Midbrain (tissue), 1 donor: ENCODE results near the gene LMOD2.
A peak's percentile ranks its signal among the peaks of the same experiment; 100 is the strongest.

Source experiments
- DNase-seq: peaks from one replicate; lab custom pipeline; 2025; lab: John Stamatoyannopoulos, UW

Gene LMOD2

DNA sequence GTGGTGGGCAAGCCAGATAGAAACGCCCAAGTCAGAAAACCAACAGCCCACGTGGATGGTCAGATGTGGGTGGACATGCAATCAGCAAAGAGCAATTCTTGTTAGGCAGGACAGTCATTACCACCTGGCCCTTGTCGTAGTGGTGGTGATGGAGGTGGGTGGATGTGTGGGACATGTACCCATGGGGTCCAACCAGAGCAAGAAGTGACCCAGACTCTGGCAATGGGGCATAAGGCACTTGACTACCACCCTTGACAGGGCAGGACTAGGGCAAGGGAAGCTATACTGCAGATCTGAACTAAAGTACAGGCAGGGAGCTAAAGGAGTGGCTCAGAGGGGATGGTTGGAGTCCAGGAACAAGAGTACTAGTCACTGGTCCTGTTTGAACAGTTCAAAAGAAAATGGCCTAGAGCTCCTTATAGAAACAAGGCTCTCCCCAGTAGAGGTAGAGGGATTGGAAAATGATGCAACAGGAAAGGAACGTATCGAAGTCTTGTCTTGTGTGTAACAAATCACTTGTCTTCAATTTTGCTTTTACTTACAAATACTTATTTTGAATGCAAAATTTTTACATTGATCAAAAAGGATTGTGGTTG is 17.6 kb downstream of the LMOD2 start:
- no peak for DNase-seq

GRCh38 chr7:123673752-123674398 is 18.2 kb downstream of the LMOD2 start:
- DNase-seq: no peak

DNA sequence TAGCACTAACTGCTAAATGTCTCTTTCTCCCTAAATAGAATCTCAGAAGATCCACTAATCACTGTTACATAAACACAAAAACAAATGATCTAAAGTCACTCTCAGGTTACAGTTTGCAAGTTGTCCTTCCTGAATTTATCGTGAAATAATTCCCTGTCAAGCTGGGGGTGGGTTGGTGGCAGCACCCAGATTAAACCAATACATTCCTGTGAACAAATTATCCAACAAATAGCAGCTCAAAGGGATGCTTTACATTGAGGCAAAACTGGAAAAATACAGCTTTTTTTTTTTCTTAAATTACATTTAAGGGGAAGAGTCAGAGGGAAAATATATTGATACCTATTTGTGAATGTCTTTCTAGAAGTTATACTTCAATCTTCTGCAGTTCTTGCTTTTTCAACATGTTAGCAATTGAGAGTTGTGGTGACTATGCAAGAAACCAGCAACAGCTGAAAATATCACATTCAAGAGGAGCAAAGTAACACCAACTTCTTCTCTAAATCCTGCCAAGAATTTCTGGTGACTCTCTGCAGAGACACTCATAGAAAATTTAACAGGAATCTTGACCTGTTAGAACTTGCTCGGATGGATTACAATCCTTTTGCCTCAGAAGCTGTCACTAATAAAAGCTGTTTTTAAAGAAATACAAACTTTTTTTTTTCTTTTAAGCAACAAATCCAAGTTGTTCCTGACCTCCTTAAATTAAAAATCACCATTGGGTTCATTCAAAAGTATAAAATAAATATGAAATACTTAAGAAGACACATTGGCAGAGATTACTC is 18.9 kb downstream of the LMOD2 start:
- no peak for DNase-seq

- no peak for DNase-seq
Observed at GRCh38 chr7:123675181-123675473, 19.5 kb downstream of the LMOD2 start.

DNA sequence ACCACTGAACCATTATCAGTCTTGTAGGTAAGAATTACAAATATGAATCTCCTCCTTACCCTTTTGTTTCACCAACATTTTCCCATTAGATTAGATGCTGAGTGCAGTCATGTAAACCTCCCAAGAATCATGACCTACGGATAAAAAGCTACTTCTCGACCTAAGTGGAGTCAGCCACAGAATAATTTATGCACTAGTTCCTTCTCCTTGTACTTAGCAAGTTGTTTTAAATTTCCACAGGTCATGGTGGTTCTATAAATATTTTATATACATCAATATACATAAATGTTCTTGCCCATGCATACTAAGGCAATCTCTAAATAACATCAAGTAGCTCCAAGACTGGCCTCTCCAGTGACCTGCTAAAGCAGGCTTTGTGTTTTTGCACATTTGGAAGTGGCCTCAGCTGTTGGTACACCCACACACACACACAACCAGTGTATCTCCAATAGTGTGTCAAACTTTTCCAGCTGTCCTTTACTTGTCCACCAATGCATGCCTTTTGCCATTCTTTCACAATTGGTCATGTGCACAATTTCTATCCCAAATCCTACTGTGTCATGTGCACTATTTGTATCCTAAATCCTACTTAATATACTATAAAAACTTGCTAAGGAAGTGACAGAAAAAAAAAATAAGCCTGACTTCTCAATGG is 21.5 kb downstream of the LMOD2 start:
- no peak for DNase-seq

- no peak for DNase-seq
Observed at GRCh38 chr7:123679614-123680013, 23.9 kb downstream of the LMOD2 start.

- DNase-seq: no peak
Observed at GRCh38 chr7:123680580-123680979, 24.9 kb downstream of the LMOD2 start.

GRCh38 chr7:123681561-123681960 is 25.9 kb downstream of the LMOD2 start:
- DNase-seq: no peak

GRCh38 chr7:123682690-123683089 is 27.0 kb downstream of the LMOD2 start:
- DNase-seq: peak; percentile 30

DNA sequence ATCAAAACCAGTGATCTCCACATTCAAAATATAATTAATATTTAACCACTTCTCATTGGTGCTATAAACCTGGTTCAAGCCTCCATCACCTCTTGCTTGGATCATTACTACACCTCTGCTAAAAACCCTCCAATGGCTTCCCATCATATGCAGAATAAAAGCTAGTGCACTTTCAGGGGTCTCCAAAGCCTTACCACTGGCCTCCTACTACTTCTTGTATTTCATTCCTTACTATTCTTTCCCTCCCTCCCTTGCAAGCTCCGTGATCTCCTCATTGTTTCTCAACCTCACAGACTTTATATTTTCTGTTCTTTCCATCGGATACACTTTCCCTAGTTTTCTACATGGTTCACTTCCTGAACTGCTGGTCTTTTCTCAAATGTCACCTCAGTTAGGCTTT is 31.5 kb downstream of the LMOD2 start:
- DNase-seq: no peak

DNA sequence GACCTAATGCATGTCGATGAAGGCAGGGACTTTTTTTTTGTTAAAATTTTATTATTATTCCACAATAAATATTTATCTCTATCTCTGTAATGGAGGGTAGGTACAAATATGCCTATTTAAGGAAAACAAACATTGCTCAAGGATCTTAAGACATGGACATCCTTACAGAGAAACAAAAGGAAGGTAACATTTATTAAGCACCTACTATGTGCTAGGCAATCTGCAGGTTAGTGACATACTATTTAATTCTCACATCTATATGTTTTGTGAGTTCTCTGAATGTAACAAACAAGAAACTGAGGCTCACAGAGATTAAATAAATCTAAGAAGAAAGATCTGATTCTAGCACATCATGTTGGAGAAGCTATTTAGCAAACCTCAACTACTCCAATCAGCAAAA is 32.1 kb downstream of the LMOD2 start:
- no peak for DNase-seq

DNA sequence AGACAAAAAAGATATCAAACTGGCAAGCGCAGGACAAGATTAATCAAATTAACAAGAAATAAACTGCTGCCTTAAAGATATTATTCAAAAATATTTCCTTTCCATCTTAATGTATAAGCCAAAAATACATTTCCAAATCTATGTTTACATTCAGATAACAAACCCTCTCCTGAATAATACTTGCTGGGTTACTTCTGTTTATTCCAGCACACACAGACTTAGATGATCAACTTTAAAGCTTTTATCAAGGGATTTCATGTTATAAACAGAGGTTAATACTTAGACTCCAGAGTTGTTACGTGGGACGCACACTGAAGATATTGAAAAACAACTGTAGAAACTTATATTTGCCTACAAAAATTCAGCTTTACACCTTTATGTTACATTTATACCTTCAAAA is 33.6 kb downstream of the LMOD2 start:
- DNase-seq: no peak

DNA sequence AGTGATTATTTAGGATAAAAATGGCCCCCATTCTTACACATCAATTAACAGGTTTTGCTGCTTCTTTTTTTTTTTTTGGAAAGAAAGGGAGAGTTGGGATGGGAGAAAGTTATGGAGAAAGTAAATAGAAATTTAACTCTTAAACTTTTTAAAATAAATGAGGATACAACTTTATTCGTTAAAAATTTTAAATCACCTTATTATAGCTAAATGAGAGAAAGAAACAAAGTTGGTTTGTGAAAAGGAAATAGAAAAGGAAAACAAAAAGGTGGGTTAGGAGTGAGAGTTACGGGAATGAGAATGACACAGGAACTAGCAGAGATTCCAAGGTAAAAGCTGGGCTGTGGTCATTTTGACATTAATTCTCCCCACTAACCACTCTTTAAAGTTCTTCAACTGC is 34.9 kb downstream of the LMOD2 start:
- DNase-seq: no peak

DNA sequence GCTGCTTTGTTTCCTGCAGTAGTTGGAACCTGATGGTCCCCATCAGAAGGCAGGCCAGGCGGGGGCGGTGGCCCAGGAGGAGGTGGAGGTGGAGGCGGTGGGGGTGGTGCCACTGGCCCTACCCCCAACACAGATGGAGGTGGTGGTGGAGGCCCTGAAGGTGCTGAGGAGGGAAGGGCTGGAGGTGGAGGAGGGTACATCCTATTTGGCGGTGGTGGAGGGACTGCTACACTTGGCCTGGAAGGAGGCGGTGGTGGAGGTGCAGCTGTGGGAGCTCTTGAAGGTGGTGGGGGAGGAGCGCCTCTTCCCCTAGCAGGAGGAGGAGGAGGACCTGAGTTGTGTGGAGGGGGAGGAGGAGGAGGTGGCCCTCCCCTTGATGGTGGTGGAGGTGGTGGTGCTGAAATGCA is 36.8 kb downstream of the LMOD2 start:
- DNase-seq: no peak

DNA sequence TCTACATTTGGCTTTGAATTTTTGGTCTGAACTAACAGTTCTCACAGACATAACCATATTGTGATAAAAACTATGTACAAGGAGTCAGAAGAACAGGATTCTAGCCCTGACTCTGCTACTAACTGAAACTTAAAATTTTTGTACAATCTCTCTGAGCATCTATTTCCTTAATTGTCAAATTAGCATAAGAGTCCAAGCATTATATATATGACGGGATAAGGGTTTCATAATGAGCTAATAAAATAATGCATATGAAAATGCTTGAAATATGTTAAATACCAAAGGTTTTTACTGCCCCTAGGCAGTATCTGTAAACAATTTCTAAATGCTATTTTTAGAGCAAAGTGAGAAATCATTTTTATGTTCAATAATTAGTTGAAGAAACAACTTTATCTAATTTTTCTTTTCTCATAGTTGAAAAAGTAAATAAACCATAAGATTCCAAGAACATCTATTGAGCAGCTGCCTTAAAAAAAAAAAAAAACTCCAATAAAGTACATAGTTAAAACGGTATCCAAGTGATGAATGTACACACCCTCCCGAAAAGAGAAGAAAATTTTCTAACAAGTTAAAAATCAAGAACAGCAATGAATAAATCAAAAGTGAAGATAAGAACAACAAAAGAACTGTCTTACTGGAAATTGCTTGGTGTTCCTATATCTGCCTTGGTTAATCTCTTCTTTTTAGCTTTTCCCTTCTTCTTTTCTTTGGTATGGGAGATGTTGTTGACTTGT is 40.4 kb downstream of the LMOD2 start:
- no peak for DNase-seq

- no peak for DNase-seq
Observed at GRCh38 chr7:123705211-123705901, 49.7 kb downstream of the LMOD2 start.

DNA sequence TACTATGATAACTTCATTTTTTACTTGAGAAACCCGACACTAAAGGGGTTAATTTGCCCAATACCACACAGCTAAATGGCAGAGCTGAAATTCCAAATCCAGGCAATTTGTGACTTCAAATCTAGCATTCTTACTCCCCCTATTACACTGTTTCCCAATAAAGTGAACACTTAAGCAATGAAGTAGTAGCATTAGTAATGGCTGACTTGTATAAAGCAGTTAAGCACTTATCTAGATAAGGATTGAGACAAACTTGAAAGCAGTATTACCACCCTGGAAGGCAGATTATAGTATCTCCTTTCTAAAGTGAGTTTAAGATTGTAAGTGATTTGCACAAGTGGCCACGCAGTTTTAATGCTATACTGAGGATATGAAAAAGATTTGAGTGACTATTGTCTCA is 53.9 kb downstream of the LMOD2 start:
- no peak for DNase-seq

GRCh38 chr7:123710683-123711082 is 55.0 kb downstream of the LMOD2 start:
- no peak for DNase-seq

DNA sequence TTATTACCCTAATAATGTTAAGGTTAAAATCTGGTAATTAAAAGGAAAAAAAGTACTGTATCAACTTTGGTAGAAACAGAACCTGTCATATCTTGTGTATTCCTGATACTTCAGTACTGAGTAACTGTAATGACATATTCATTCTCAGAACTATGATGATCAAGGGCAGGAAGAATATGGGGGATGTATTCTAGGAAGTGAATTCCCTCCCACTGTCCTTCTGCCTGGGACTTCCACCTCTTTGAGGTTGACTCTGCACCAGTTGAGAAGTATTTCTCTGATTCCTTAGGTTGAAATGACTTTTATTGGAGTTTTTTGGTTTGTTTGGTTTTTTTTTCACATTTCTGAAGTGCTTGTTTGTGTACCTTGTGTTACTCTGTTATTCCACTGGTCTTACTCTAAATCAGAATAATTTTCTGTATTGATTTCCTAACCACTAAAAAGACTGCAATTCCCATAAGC is 56.2 kb downstream of the LMOD2 start:
- no peak for DNase-seq

DNA sequence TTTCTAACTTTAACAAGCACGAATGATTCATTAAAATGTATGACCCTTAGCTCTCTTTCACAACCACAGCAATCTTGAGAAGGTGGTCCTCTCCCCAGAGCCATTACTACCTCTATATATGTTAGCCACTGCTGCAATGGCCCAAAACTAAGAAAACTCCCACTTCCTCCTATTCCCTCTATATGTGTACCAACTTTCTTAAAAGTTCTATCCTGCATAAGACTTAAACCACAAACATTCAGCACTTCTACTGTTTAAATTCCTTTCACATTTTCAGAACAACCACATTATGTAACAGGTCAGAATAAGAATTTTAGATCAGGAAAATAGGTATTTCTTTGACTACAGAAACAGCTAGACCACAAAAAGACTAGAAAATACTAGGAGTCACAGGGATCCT is 57.0 kb downstream of the LMOD2 start:
- no peak for DNase-seq
